GM19452 (cell line): Measurements from ENCODE around the gene ARID4B.
A peak's percentile ranks its signal among the peaks of the same experiment; 100 is the strongest.
"Not testable (repeated sequence)": the region's sequence is repeated elsewhere in the genome, so short reads cannot be mapped to it uniquely, and the experiment has no call there.

ENCODE experiments used
- ATAC-seq: cut with Tn5 transposase; IDR thresholded peaks from one replicate; pipeline ENCODE4 v1.9.1; 2021; ENCODE audit not compliant: unreplicated experiment

ARID4B gene

GRCh38 chr1:235328271-235329138, 526 bp upstream of the ARID4B start, which contains the start of gene GGPS1:
Gene GGPS1, plus strand, starts transcription at chr1:235328570. Its CDS starts 6,695 bp downstream, at chr1:235335265.
- peak; percentile 68 for ATAC-seq

GRCh38 chr1:235326719-235327558, 1.0 kb downstream of the ARID4B start:
- ATAC-seq = peak; percentile 25

- no peak for ATAC-seq
These were observed 2.1 kb downstream of the ARID4B start for GRCh38 chr1:235325854-235326253.

- no peak for ATAC-seq
These were observed 2.8 kb downstream of the ARID4B start for GRCh38 chr1:235325139-235325538.

- ATAC-seq = no peak
These were observed 3.7 kb downstream of the ARID4B start for GRCh38 chr1:235324296-235324695.

GRCh38 chr1:235320521-235321179, 7.3 kb downstream of the ARID4B start:
- ATAC-seq = no peak

GRCh38 chr1:235319255-235319654, 8.7 kb downstream of the ARID4B start:
- ATAC-seq = no peak

GRCh38 chr1:235317168-235317567, 10.8 kb downstream of the ARID4B start:
- no peak for ATAC-seq

- no peak for ATAC-seq
These were observed 12.2 kb downstream of the ARID4B start for GRCh38 chr1:235315735-235316134.

- ATAC-seq = no peak
These were observed 12.8 kb downstream of the ARID4B start for GRCh38 chr1:235315173-235315572.

GRCh38 chr1:235313931-235314678, 13.9 kb downstream of the ARID4B start:
- no peak for ATAC-seq

GRCh38 chr1:235313262-235313661, 14.7 kb downstream of the ARID4B start:
- ATAC-seq = no peak

GRCh38 chr1:235309206-235309605, 18.8 kb downstream of the ARID4B start:
- ATAC-seq = not testable (repeated sequence)

GRCh38 chr1:235307158-235308124, 20.5 kb downstream of the ARID4B start:
- ATAC-seq = no peak

GRCh38 chr1:235304549-235305451, 23.2 kb downstream of the ARID4B start:
- no peak for ATAC-seq

GRCh38 chr1:235302143-235302542, 25.8 kb downstream of the ARID4B start:
- ATAC-seq = no peak

- no peak for ATAC-seq
These were observed 28.7 kb downstream of the ARID4B start for GRCh38 chr1:235299169-235299858.

GRCh38 chr1:235298758-235299157, 29.2 kb downstream of the ARID4B start:
- no peak for ATAC-seq
